IMR-90 (cell line): ENCODE data around the gene NTSR2. TPM values are rescaled to one million over a fixed set of nuclear protein-coding genes. Genes with fewer than 3 reads are reported as not detected.

Source experiments
- ATAC-seq: fragments of 200-7000 bp; cut with Tn5 transposase; 2 replicates; pipeline ENCODE4 v1.9.1; 2020; ENCODE audit warnings: low read depth, mild to moderate bottlenecking, moderate library complexity
- Bru-seq: library from RNA; stranded (reverse); fragments of 400-500 nt; gene quantifications from one replicate; lab custom pipeline; 2021; lab: Mats Ljungman, UMichigan
- BruChase-seq, 2 experiments: library from RNA; stranded (reverse); fragments of 400-500 nt; gene quantifications; one replicate each; lab custom pipeline; 2021; lab: Mats Ljungman, UMichigan
- BruUV-seq: library from RNA; stranded (reverse); fragments of 400-500 nt; replicated peaks from 2 replicates; lab custom pipeline; 2021; lab: Mats Ljungman, UMichigan
- CTCF ChIA-PET: fragments of 300-600 bp; formaldehyde crosslinking; extraction: SDS; loops from one replicate; lab custom pipeline; 2021; ENCODE audit warnings: antibody characterized with exemption; lab: Yijun Ruan, JAX
- POLR2A ChIA-PET: fragments of 300-600 bp; sonication (Branson Sonifier 250); formaldehyde crosslinking; loops from one replicate; lab custom pipeline; 2022; ENCODE audit warnings: antibody characterized with exemption; ENCODE audit not compliant: unreplicated experiment; lab: Charles Lee
- DNase-seq: peaks from one replicate; pipeline ENCODE4 v3.0.0; 2013
- H2AFZ ChIP-seq: replicated peaks from 2 replicates; pipeline ENCODE3; 2013; ENCODE audit warnings: low read length, mild to moderate bottlenecking; ENCODE audit not compliant: poor library complexity
- H2AK5ac ChIP-seq: 2 replicates; pipeline ENCODE4 v1.6.1; 2013; ENCODE audit warnings: low read depth, low read length, inconsistent platforms
- H2AK9ac ChIP-seq: replicated peaks from 2 replicates; pipeline ENCODE3; 2013; ENCODE audit warnings: mild to moderate bottlenecking, low read depth, low read length, moderate library complexity; ENCODE audit not compliant: poor library complexity
- H2BK120ac ChIP-seq: 2 replicates; pipeline ENCODE4 v1.6.1; 2013; ENCODE audit warnings: low read depth, low read length, inconsistent platforms
- H2BK15ac ChIP-seq: 3 replicates; pipeline ENCODE4 v1.6.1; 2013; ENCODE audit warnings: low read depth, low read length, inconsistent platforms
- H2BK20ac ChIP-seq: 2 replicates; pipeline ENCODE4 v1.6.1; 2013; ENCODE audit warnings: low read depth, mild to moderate bottlenecking, inconsistent platforms, low read length, moderate library complexity
- H2BK5ac ChIP-seq: 2 replicates; pipeline ENCODE4 v1.6.1; 2013; ENCODE audit warnings: mild to moderate bottlenecking, low read depth, low read length, inconsistent platforms; ENCODE audit not compliant: poor library complexity, severe bottlenecking
- H3K14ac ChIP-seq: replicated peaks from 2 replicates; pipeline ENCODE4 v1.6.1; 2013; ENCODE audit warnings: low read depth, low read length, inconsistent platforms
- H3K18ac ChIP-seq: 2 replicates; pipeline ENCODE4 v1.6.1; 2013; ENCODE audit warnings: low read depth, low read length, control low read depth
- H3K23ac ChIP-seq: 2 replicates; pipeline ENCODE4 v1.6.1; 2013; ENCODE audit warnings: low read depth, low read length, inconsistent platforms
- H3K27ac ChIP-seq: 2 replicates; pipeline ENCODE4 v1.5.1; 2013; ENCODE audit warnings: mild to moderate bottlenecking, control low read depth, low read length; ENCODE audit not compliant: insufficient read depth
- H3K27me3 ChIP-seq: 2 replicates; pipeline ENCODE4 v1.6.1; 2013; ENCODE audit warnings: low read length; ENCODE audit not compliant: control insufficient read depth, insufficient read depth
- H3K36me3 ChIP-seq: 2 replicates; pipeline ENCODE4 v1.6.1; 2013; ENCODE audit warnings: low read length, mixed read lengths; ENCODE audit not compliant: control insufficient read depth, insufficient read depth
- H3K4ac ChIP-seq: 2 replicates; pipeline ENCODE4 v1.6.1; 2013; ENCODE audit warnings: low read depth, low read length, inconsistent platforms
- H3K4me1 ChIP-seq: 2 replicates; pipeline ENCODE4 v1.6.1; 2013; ENCODE audit warnings: low read length, mixed read lengths; ENCODE audit not compliant: control insufficient read depth, insufficient read depth
- H3K4me2 ChIP-seq: 2 replicates; pipeline ENCODE4 v1.6.1; 2013; ENCODE audit warnings: low read depth, mild to moderate bottlenecking, control low read depth, low read length, moderate library complexity
- H3K4me3 ChIP-seq: 2 replicates; pipeline ENCODE4 v1.5.1; 2013; ENCODE audit warnings: low read depth, mild to moderate bottlenecking, control low read depth, low read length, moderate library complexity; ENCODE audit not compliant: insufficient read depth
- H3K56ac ChIP-seq: 2 replicates; pipeline ENCODE4 v1.6.1; 2013; ENCODE audit warnings: low read length, inconsistent platforms; ENCODE audit not compliant: insufficient read depth; ENCODE audit errors: extremely low read depth
- H3K79me1 ChIP-seq, 2 experiments: 2 replicates each; pipeline ENCODE4 v1.6.1; 2013; ENCODE audit warnings: low read length in 2 of 2, inconsistent platforms in 1 of 2, low read depth in 1 of 2
- H3K9ac ChIP-seq: 2 replicates; pipeline ENCODE4 v1.6.1; 2013; ENCODE audit warnings: low read depth, low read length, control low read depth
- H3K9me1 ChIP-seq: 2 replicates; pipeline ENCODE4 v1.6.1; 2013; ENCODE audit warnings: low read length, inconsistent platforms; ENCODE audit not compliant: insufficient read depth
- H3K9me3 ChIP-seq: 2 replicates; pipeline ENCODE4 v1.6.1; 2013; ENCODE audit warnings: low read length; ENCODE audit not compliant: control insufficient read depth, insufficient read depth
- H4K20me1 ChIP-seq: 2 replicates; pipeline ENCODE4 v1.6.1; 2013; ENCODE audit warnings: low read length, inconsistent platforms; ENCODE audit not compliant: insufficient read depth
- H4K5ac ChIP-seq: 2 replicates; pipeline ENCODE4 v1.6.1; 2013; ENCODE audit warnings: mild to moderate bottlenecking, low read depth, low read length, control low read depth
- H4K8ac ChIP-seq, 2 experiments: 2 replicates each; pipeline ENCODE4 v1.6.1; 2013; ENCODE audit warnings: low read depth in 2 of 2, low read length in 2 of 2, control low read depth in 1 of 2, inconsistent platforms in 1 of 2
- H4K91ac ChIP-seq: 2 replicates; pipeline ENCODE4 v1.6.1; 2013; ENCODE audit warnings: low read depth, low read length, inconsistent platforms; ENCODE audit not compliant: insufficient read depth
- BHLHE40 ChIP-seq: fragments of 150-350 bp; IDR thresholded peaks from 2 replicates; pipeline ENCODE4 v1.6.1; 2016; ENCODE audit warnings: mild to moderate bottlenecking, low read depth, low read length
- ELK1 ChIP-seq: fragments of 150-350 bp; IDR thresholded peaks from 2 replicates; pipeline ENCODE4 v1.6.1; 2016; ENCODE audit warnings: low read depth, mild to moderate bottlenecking, low read length, moderate library complexity, borderline replicate concordance
- FOS ChIP-seq: fragments of 150-350 bp; IDR thresholded peaks from 2 replicates; pipeline ENCODE4 v1.6.1; 2016; ENCODE audit warnings: low read depth, low read length
- MAFK ChIP-seq: IDR thresholded peaks from 2 replicates; pipeline ENCODE4 v1.6.1; 2012; ENCODE audit warnings: low read depth, low read length, improper control_type of control experiment
- MAZ ChIP-seq: IDR thresholded peaks from 2 replicates; pipeline ENCODE4 v1.6.1; 2012; ENCODE audit warnings: low read depth, mild to moderate bottlenecking, low read length, improper control_type of control experiment, moderate library complexity, borderline replicate concordance
- MXI1 ChIP-seq: IDR thresholded peaks from 2 replicates; pipeline ENCODE4 v1.6.1; 2012; ENCODE audit warnings: low read depth, mild to moderate bottlenecking, low read length, moderate library complexity, borderline replicate concordance
- NFE2L2 ChIP-seq: fragments of 150-350 bp; IDR thresholded peaks from 2 replicates; pipeline ENCODE4 v1.6.1; 2016; ENCODE audit warnings: low read depth, mild to moderate bottlenecking, low read length
- POLR2A ChIP-seq: IDR thresholded peaks from 2 replicates; pipeline ENCODE4 v1.6.1; 2012; ENCODE audit warnings: mild to moderate bottlenecking, low read depth, low read length
- RAD21 ChIP-seq: IDR thresholded peaks from 2 replicates; pipeline ENCODE4 v1.6.1; 2012; ENCODE audit warnings: low read length, improper control_type of control experiment
- USF2 ChIP-seq: fragments of 150-350 bp; IDR thresholded peaks from 2 replicates; pipeline ENCODE4 v1.6.1; 2017; ENCODE audit warnings: mild to moderate bottlenecking, antibody characterized with exemption, low read length, low read depth
- WGBS, 2 experiments: methylation state at CpG; one replicate each; pipeline versions ENCODE4 v1.1.5 to v1.1.7; 2013; ENCODE audit warnings: missing lambda C conversion rate in 2 of 2; ENCODE audit not compliant: insufficient read length in 1 of 2; ENCODE audit errors: extremely low coverage in 2 of 2; 5-methylcytosine and 5-hydroxymethylcytosine counted together
- dilution Hi-C: fragments of 300-500 bp; cut with HindIII; formaldehyde crosslinking; loops from one replicate; pipeline ENCODE4 v1.14.3; 2018; ENCODE audit warnings: low sequenced_read_pairs; ENCODE audit not compliant: unreplicated experiment
- in situ Hi-C: fragments of 300-500 bp; cut with MboI; formaldehyde crosslinking; loops from 3 replicates; pipeline ENCODE4 v1.14.3; 2019; ENCODE audit warnings: low sequenced_read_pairs, inconsistent platforms, mixed read lengths
- intact Hi-C: fragments of 100-400 bp; cut with micrococcal nuclease; formaldehyde crosslinking; loops from 2 replicates; pipeline ENCODE4 v1.10.0; 2022
- long read RNA-seq: library from polyadenylated mRNA; unstranded; transcript quantifications from one replicate; pipeline ENCODE4 v2.0.0, GENCODE V29; 2021; ENCODE audit not compliant: unreplicated experiment
- polyA plus RNA-seq, 3 experiments: library from polyadenylated mRNA; depleted of rRNA; stranded (reverse); fragments of >200 nt; gene quantifications; 2 replicates each; pipeline ENCODE4 v1.2.3, GENCODE V29; 2012; ENCODE audit warnings: low replicate concordance in 1 of 3
- total RNA-seq: library from RNA; depleted of rRNA; stranded (reverse); fragments of >200 nt; gene quantifications from 2 replicates; pipeline ENCODE4 v1.2.3, GENCODE V29; 2012; rRNA removed

Gene NTSR2, protein sequence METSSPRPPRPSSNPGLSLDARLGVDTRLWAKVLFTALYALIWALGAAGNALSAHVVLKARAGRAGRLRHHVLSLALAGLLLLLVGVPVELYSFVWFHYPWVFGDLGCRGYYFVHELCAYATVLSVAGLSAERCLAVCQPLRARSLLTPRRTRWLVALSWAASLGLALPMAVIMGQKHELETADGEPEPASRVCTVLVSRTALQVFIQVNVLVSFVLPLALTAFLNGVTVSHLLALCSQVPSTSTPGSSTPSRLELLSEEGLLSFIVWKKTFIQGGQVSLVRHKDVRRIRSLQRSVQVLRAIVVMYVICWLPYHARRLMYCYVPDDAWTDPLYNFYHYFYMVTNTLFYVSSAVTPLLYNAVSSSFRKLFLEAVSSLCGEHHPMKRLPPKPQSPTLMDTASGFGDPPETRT
- total RNA-seq (not detected in 2 replicates), polyA plus RNA-seq (2012; rRNA removed) (not detected in 2 replicates), Bru-seq, nascent RNA (not detected), BruChase-seq, experiment 1, labeled RNA remaining after a 6-hour chase (not detected), BruChase-seq, experiment 2, labeled RNA remaining after a 2-hour chase (not detected)
- not detected in 2 replicates for polyA plus RNA-seq (2012; cell fraction: cytosol; rRNA removed)
- not detected in 2 replicates for polyA plus RNA-seq (2012; cell fraction: nucleus; rRNA removed; ENCODE audit: low replicate concordance)
- long read RNA-seq: 0 reads

DNA sequence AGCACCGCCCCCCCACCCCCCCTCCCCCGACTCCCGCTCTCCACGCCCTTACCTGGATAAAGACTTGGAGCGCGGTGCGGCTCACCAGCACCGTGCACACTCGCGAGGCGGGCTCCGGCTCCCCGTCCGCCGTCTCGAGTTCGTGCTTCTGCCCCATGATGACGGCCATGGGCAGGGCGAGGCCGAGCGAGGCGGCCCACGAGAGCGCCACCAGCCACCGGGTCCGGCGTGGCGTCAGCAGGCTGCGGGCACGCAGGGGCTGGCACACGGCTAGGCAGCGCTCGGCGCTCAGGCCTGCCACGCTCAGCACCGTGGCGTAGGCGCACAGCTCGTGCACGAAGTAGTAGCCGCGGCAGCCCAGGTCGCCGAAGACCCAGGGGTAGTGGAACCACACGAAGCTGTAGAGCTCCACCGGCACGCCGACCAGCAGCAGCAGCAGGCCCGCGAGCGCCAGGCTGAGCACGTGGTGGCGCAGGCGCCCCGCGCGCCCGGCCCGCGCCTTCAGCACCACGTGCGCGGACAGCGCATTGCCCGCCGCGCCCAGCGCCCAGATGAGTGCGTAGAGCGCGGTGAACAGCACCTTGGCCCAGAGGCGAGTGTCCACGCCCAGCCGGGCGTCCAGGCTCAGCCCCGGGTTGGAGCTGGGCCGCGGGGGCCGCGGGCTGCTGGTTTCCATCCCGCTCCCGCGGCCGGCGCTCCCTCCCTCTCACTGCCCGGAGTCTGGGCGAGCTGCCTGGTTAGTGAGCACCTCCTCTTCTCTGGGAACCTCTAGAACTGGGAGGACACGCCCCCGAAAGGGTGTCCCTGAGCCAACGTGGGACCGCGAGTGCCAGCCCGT is at the start of gene NTSR2:
Gene NTSR2, minus strand, starts transcription at position 742 of the 838 bp plus-strand sequence. Its CDS starts 66 bp downstream, at position 676.
- peaks cover 58% of the 10 kb centered on the region for H3K27me3 ChIP-seq
- H3K27ac ChIP-seq: no peak within 1 kb of the TSS
- no TSS peak for BruUV-seq
- no peak within 1 kb of the TSS for H3K14ac ChIP-seq
- H2AK5ac ChIP-seq: no peak within 1 kb of the TSS
- no peak within 1 kb of the TSS for H3K56ac ChIP-seq
- DNase-seq (peak; percentile 53), ATAC-seq (peak; percentile 98)
- POLR2A ChIA-PET: no interaction called here
- peak within 1 kb of the TSS; percentile 26 for H2AFZ ChIP-seq
- no peak within 1 kb of the TSS for H4K91ac ChIP-seq
- H4K8ac ChIP-seq: no peak within 1 kb of the TSS
- no peaks in the 10 kb centered on the region for H3K9me3 ChIP-seq
- no peak within 1 kb of the TSS for H3K9ac ChIP-seq
- H3K36me3 ChIP-seq: no peaks in the 10 kb centered on the region
- H4K20me1 ChIP-seq: no peaks in the 10 kb centered on the region
- H2BK5ac ChIP-seq: no peak within 1 kb of the TSS
- H3K9me1 ChIP-seq: 0 out of 2 replicates have a peak, but pooled peaks cover 3% of the 10 kb centered on the region
- H2BK15ac ChIP-seq: no peak within 1 kb of the TSS
- no peak within 1 kb of the TSS for H3K4me3 ChIP-seq
- H3K23ac ChIP-seq: no peak within 1 kb of the TSS
- WGBS, 2 experiments: 30% methylated on average over 43 of the region's 93 CpGs; no CpG with 5 or more reads in 1 of the 2 experiments
- intact Hi-C loops: no loop called here
- no peak within 1 kb of the TSS for H3K18ac ChIP-seq
- dilution Hi-C loops: no loop called here
- CTCF ChIA-PET: interaction anchor here (1.1 kb wide), 2 partner anchors 12 to 18 kb away, joined by 4 to 5 read pairs; no protein-coding TSS in a partner anchor
- peak within 1 kb of the TSS; percentile 50 for H2AK9ac ChIP-seq
- H3K4me2 ChIP-seq: no peak within 1 kb of the TSS; the same call in 1 of the 2 replicates
- no peak within 1 kb of the TSS for H4K5ac ChIP-seq
- no peaks in the 10 kb centered on the region for H3K79me1 ChIP-seq
- in situ Hi-C loops: no loop called here
- no peak within 1 kb of the TSS for H3K4ac ChIP-seq
- H3K4me1 ChIP-seq: peaks cover 2% of the 10 kb centered on the region; the same call in 1 of the 2 replicates
- no peak within 1 kb of the TSS for H2BK20ac ChIP-seq
- no peak within 1 kb of the TSS for H2BK120ac ChIP-seq
- TF ChIP-seq ELK1 (no peak), MAFK (no peak), MXI1 (peak; percentile 98), FOS (no peak), NFE2L2 (no peak), MAZ (peak; percentile 16; the same call in 1 of the 2 replicates), POLR2A (no peak), BHLHE40 (no peak), USF2 (peak; percentile 83), RAD21 (no peak; the same call in 1 of the 2 replicates)
